ENCODE results near the gene LRIG2. TPM values are rescaled to one million over a fixed set of nuclear protein-coding genes. Genes with fewer than 3 reads are reported as not detected.

The LRIG2 gene
- total and polyA plus RNA-seq, 2 of the 4 experiments (the other 2 are of a cell fraction) = 4.3 to 9.0 TPM

- Histone ChIP-seq H3K27me3 (ENCODE audit: control insufficient read depth, insufficient read depth, low read length) (no peaks in the 10 kb centered on the region), H3K4me3 (ENCODE audit: insufficient read depth, low read depth, low read length) (no peak overlapping the region), H3K18ac (ENCODE audit: low read depth, low read length) (no peak overlapping the region), H3K4me1 (ENCODE audit: control insufficient read depth, insufficient read depth, low read length) (no peaks in the 10 kb centered on the region), H3K9me3 (ENCODE audit: control insufficient read depth, insufficient read depth, low read length) (no peaks in the 10 kb centered on the region), H3K27ac (ENCODE audit: insufficient read depth, low read length) (no peak overlapping the region), H3K56ac (ENCODE audit: extremely low read depth, insufficient read depth, low read length) (no peak overlapping the region), H2AK5ac (ENCODE audit: low read depth, low read length) (no peak overlapping the region), H2AFZ (replicated peaks; ENCODE audit: low read length, poor library complexity) (no peak overlapping the region), H3K9ac (ENCODE audit: low read depth, low read length) (no peak overlapping the region), H4K20me1 (ENCODE audit: insufficient read depth, low read length) (no peaks in the 10 kb centered on the region), H2BK15ac (ENCODE audit: low read depth, low read length) (no peak overlapping the region), H2BK20ac (ENCODE audit: low read depth, low read length) (no peak overlapping the region), H3K14ac (replicated peaks; ENCODE audit: low read depth, low read length) (no peak overlapping the region), H4K5ac (ENCODE audit: low read depth, low read length) (no peak overlapping the region), H4K91ac (ENCODE audit: insufficient read depth, low read depth, low read length) (no peak overlapping the region), H3K23ac (ENCODE audit: low read depth, low read length) (no peak overlapping the region), H3K4me2 (ENCODE audit: low read depth, low read length) (no peak overlapping the region), H4K8ac (ENCODE audit: low read depth in 2 of 2, low read length in 2 of 2) (no peak overlapping the region), H3K79me1 (ENCODE audit: low read depth in 1 of 2, low read length in 2 of 2) (no peaks in the 10 kb centered on the region), H3K9me1 (ENCODE audit: insufficient read depth, low read length) (no peaks in the 10 kb centered on the region), H3K4ac (ENCODE audit: low read depth, low read length) (no peak overlapping the region), H2AK9ac (replicated peaks; ENCODE audit: low read depth, low read length, poor library complexity) (no peak overlapping the region), H2BK120ac (ENCODE audit: low read depth, low read length) (no peak overlapping the region), H3K36me3 (ENCODE audit: control insufficient read depth, insufficient read depth, low read length) (no peaks in the 10 kb centered on the region), H2BK5ac (ENCODE audit: low read depth, low read length, poor library complexity, severe bottlenecking) (no peak overlapping the region)
- intact Hi-C loops (cut with micrococcal nuclease) (no loop called here), in situ Hi-C loops (cut with MboI; ENCODE audit: low sequenced_read_pairs) (no loop called here), dilution Hi-C loops (cut with HindIII; ENCODE audit: low sequenced_read_pairs, unreplicated experiment) (no loop called here)
- TF ChIP-seq CEBPB (IDR thresholded peaks at IDR 0.05; ENCODE audit: low read depth, low read length) (no peak), CHD1 (IDR thresholded peaks at IDR 0.05; ENCODE audit: low read depth, low read length) (no peak), ELK1 (IDR thresholded peaks at IDR 0.05; ENCODE audit: borderline replicate concordance, low read depth, low read length) (no peak), USF2 (IDR thresholded peaks at IDR 0.05; ENCODE audit: low read depth, low read length) (no peak), SMC3 (IDR thresholded peaks at IDR 0.05; ENCODE audit: low read depth, low read length) (no peak), POLR2A (IDR thresholded peaks at IDR 0.05; ENCODE audit: low read depth, low read length) (no peak), FOS (IDR thresholded peaks at IDR 0.05; ENCODE audit: low read depth, low read length) (no peak), CTCF (conservative IDR thresholded peaks at IDR 0.05; ENCODE audit: low read depth, low read length) (no peak), NFE2L2 (IDR thresholded peaks at IDR 0.05; ENCODE audit: low read depth, low read length) (no peak), RFX5 (IDR thresholded peaks at IDR 0.05; ENCODE audit: low read depth, low read length) (no peak), RCOR1 (IDR thresholded peaks at IDR 0.05; ENCODE audit: insufficient replicate concordance, low read length) (no peak), MAFK (IDR thresholded peaks at IDR 0.05; ENCODE audit: low read depth, low read length) (no peak), MXI1 (IDR thresholded peaks at IDR 0.05; ENCODE audit: borderline replicate concordance, low read depth, low read length) (no peak), RAD21 (IDR thresholded peaks at IDR 0.05; ENCODE audit: low read length) (no peak), BHLHE40 (IDR thresholded peaks at IDR 0.05; ENCODE audit: low read depth, low read length) (no peak), MAZ (IDR thresholded peaks at IDR 0.05; ENCODE audit: borderline replicate concordance, low read depth, low read length) (no peak)
- ChIA-PET CTCF (no interaction called here), POLR2A (ENCODE audit: unreplicated experiment) (interaction anchor here (0.6 kb wide), 1 partner anchor 1093 kb away, joined by 5 read pairs; no protein-coding TSS in a partner anchor)
- DNase-seq = no peak
- no peak for ATAC-seq (ENCODE audit: low read depth)
- 93% methylated on average over 2 of the region's 5 CpGs; no CpG with 5 or more reads in 1 of the 2 experiments for WGBS, 2 experiments (ENCODE audit: extremely low coverage in 2 of 2, insufficient read length in 1 of 2)
- no TSS peak for BruUV-seq (replicated peaks)
Measured at GRCh38 chr1:113035086-113035485, 37.9 kb upstream of the LRIG2 start.

All from IMR-90 (cell line).